Activated CD4-positive, alpha-beta T cell treated with anti-CD3 and anti-CD28 coated beads, Interleukin-2, amount 50 U/mL, for 16 hours (primary cell): Measurements from ENCODE around the gene ARHGAP28.
"Not testable (repeated sequence)": the region's sequence is repeated elsewhere in the genome, so short reads cannot be mapped to it uniquely, and the experiment has no call there.

Experiments
- DNase-seq: peaks from one replicate; pipeline ENCODE4 v3.0.0-alpha.2; 2020

Gene ARHGAP28

DNA sequence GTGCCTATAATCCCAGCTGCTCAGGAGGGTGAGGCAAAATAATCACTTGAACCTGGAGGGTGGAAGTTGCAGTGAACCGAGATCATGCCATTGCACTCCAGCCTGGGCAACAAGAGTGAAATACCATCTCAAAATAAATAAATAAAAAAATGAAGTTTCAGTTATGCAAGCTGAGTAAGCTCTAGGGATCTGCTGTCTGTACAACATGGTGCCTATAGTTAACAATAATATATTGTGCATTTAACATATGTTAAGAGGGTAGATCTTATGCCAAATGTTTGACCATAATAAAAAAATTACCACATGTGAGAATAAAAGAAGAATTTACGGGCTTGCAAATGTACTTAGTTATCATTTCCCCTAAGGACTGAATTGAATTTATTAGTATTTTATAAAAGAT, 208.9 kb downstream of the ARHGAP28 start:
- DNase-seq = not testable (repeated sequence)

DNA sequence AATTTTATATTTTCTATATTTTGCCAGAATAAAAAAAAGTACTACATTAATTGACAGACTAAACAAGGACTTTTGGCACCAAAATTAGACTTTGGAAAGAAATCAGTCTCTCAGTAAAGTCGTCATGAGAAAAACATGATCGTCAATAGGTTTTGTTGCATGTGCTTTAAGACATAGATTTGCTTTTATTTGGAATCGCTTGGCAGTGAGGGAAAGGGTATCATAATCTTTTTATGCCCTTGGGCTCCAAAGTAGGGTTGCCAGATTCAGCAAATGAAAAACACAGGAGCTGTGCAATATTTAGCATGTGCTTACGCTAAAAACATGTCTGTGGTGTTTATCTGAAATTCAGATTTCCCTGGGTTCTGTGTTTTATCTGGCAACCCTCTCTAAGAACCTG, 210.5 kb downstream of the ARHGAP28 start:
- no peak for DNase-seq

DNA sequence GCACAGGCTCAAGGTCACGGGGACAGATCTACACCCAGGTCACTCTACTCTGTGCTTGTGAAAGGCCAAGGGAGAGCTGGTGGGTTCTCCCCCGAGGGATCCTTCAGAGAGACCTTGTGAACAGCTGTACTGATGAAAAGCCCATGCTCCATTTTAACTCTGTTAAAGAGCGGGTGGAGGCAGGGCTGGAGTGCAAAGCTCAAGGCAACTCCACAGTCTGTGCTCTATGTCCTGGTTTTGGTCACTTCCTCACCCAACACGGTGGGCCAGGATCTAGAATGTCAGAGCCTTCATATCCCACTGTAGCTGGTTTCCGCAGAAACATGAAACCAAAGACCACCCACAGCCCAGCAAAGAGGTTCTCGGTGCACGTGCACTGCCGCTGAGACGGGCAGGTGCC, 210.9 kb downstream of the ARHGAP28 start:
- no peak for DNase-seq

DNA sequence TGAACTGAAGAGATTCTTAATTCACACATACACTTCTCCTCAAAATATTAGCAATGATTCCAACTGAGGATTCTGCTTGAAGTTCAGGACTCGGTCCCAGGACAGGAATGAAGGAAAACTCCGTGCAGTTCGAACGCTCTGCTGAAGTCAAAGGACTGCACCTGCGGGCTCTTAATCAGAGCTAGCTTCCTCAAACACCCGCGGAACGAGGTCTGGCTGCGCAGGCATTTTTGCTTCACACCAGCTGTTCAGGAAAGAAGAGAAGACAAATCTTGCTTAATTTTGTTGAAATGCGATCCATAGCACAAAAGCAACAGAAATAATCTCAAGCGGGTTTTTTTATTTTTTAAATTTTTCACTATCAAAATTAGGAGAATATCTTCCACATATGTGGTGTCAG, 212.5 kb downstream of the ARHGAP28 start:
- no peak for DNase-seq

DNA sequence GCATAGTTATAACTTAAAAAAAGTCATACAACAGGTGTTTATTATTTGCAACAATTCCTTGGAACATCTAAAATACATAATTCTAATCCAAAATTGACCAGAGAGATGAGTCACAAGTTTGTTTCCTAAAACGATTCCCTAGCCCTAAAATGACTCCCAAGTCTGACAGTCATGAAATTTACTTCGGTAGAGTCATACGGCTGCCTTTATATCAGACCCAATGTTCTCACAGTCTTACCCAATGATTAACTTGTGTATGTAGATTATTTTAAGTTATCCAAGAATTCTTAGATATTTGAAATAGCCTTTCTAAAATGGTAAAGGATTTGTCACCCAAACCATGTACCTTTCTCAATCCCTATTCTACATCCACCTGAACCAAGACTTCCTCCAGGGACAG, 213.2 kb downstream of the ARHGAP28 start:
- DNase-seq = no peak

DNA sequence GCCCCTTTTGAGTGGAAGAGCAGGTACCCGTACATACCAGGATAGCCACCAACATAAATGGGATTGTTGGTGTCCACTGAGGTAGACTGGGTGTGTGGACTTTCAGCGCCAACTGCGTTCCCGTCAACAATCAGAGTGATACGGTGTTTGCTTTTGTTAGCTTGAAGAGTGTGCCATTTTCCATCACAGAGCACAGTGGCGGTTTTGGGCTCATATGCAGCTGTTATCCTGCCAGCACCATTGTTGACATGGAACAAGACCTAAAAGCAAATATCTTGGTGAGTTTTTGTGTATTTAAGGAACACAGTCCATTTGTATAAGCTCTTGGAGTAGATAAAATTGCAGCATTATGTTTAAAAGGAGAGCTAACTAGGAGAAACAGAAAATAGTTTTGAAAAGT, 213.6 kb downstream of the ARHGAP28 start:
- no peak for DNase-seq

DNA sequence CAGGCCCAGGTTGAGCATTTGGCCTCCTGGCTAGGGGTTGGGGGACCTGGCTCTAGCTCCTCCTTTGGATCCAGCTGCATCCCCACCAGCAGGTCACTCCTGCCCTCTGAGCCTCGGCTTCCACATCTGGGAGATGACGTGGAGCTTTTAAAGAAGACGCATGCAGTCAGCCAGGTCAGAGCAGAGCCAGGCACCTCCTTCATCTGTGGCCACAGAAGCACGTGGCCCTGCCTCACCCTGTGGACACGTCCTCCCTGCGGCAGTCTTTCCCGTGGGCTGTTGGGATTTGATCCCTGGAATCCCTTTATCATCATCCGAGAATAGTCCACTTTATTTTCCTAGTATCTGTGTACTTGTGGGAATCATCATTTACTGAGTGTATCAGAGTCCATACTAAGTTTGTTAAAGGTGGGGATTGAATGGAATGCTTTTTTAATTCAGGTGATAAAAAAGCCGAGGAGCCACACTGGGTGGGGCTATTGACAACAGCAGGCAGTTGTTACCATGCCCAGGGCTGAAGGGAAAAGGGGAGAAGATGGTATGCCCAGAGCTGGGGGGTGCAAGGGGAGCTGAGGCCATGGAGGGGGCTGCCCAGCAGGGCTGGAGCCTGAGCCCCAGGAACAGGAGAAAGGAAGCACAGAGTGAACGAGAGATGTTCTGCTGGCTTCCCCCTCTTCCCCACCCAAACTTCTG, 218.0 kb downstream of the ARHGAP28 start:
- no peak for DNase-seq

DNA sequence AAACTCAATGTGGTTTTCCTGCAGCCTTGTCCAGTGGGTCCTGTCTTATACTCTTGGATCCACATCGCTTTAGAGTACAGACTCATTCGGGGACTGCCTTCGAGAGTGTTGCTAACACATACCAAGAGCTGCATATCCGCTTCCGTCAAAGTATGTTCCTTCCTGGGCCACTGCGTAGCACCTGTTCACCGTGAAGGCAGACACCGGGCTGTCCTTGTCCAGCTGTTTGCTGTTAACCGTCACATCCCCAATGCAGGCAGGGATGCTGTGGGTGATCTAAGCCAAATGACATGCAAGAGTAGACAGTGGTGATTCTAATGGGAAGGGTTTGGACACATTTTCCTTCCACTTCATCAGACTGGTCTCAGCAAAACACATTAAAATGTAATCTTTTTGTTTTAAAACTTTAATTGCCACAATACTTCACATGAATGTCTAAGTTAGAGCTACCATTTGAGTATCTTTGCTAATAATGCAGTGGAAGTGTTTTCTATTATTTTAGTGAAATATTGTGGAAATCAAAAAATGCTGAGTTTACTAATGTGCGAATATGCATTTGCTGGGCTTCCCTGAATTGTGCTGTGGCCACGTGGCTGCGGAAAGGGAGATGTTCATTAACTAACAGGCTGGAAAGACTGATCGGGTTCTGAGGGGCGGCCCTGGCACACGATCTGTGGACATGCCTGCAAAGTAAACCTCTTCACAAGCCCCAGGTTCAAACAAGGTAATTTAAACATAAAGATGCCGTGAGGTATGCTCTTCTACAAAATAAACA, 219.0 kb downstream of the ARHGAP28 start:
- DNase-seq = no peak

DNA sequence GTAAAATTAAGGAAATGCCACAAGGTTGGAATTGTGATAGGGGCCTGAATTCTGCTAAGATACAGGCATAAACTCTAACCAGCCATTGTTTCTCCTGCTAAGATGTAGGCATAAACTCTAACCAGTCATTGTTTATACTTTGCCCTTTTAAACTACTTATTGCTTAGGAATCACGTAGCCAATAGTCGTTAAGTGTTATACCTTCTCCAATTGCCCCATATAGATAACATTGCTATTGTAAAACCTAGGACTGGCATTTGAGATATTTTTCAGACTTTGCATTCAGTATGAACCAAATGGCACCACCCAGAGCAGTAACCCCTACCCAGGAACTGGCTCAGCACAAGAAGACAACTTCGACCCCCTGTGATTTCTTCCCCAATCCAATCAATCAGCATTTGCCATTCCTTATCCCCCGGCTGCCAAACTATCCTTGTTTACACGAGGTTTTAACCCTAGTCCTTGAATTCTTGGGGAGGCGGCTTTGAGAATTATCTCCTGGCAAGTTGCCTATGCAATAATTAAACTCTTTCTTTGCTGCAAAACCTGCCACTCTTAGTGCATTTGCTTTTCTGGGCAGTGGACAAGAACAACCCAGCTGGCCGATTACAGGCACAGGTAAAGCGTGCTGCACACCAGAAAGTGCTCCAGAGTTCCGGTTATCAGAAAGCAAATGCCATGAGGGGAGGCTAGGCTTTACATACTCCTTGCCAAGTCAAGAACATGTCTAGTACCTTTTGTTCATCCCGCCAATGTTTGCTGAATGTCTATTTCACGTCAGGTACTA, 220.5 kb downstream of the ARHGAP28 start:
- DNase-seq = no peak

DNA sequence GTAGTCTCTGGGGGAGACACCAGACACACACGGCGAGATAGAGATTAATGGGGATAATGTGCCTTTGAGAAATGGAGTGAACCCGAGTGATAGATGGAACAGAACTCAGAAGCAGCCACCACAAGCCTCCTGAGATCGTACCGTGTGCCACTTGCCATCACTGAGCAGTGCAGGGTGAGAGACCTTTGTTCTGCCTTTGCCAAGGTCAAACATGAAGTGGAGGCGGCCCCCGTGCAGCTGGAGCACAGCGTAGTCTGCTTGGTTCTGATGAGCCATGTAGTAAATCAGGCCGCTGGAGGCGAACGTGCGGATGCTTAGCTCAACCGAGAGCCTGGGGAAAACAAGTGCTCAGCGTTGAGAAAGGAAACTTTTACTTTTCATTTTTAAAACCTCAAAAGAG, 221.1 kb downstream of the ARHGAP28 start:
- DNase-seq = no peak

DNA sequence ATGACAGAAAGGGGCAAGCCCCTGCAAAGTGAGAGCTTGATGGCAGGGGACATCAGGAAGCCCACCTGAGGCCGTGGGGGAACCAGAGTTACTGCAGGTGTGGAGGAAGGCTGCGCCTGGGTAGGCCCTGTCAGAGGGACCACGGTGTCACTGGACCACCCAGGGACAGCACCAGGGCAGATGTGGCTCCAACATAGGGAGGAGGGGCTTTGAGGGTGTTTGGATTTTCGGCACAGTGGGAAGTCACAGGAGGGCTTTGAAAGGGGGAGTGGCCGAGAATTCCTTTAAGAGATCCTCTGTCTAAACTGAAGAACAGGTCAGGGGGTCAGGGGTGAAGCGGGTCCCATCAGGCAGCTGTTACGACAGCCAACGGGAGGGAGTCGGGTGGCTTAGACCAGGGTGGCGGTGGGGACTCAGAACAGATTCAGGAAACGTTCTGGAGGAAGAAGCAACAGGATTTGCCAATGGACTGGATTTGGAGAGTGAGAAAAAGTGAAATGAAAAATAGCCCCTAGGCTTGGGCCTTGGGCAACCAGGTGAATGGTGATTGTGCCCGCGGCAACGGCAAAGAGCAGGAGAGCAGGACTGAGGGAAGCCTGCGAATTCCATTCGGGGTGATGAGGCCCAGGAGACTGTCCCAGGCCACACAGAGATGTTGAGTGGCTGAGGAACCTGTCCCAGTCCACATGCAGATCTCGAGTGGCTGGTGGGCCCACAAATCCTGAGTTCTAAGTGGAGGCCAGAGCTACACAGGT, 222.0 kb downstream of the ARHGAP28 start:
- no peak for DNase-seq

DNA sequence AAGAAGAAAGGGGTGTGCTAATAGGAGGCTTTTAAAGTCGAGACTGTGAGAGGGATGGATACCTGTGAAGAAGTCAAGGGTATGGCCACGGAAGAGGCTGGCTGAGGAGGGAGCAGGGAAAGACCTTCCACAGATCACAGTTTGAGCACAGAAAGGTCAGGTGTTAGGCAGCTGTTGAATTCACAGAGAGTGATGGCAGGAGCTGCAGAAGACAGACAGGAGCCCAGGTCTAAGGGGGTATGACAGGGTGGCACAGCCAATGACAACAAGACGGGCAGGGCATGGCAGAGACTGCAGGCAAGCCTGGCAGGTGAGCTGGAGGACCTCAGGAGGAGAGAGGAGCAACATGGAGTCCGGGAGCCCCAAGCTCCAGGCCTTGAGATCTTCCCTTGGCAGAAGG, 225.0 kb downstream of the ARHGAP28 start:
- DNase-seq = no peak

DNA sequence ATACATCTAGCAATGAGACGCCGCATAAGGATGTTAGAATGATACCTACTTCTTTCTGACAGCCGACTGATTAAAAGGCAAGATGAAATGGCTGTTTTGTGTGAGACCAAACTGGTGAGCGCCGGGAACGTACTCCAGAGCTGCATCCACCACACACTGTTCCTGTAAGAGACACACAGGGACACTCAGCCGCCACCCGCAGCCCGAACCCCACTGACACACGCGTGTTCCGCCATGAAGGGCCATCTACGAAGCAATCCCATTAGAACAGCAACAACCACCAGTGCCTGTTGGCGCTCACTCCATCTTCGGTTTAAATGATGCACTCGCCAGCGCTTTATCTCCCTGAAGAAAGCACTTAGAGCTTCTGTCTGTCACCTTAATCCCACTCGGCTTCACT, 225.8 kb downstream of the ARHGAP28 start:
- DNase-seq = no peak

DNA sequence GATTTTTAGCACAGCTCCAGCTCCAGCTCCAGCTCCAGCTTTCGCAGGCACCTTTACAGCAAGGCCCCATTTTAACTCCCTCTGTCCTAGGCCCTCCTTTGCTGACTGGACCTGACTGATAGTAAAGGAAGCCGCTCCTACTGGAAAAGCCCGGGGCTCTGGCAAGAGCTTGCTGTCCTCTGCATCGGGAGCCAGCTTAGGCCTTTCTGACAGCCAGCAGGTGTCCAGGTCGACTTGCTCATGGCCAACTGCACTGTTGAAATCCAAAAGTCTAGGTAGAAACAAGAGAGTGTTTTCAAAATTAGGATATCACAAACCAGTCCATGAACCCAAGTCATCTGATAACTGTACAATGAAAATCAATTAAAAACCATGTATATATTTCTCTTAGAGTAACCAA, 227.0 kb downstream of the ARHGAP28 start:
- DNase-seq = no peak

DNA sequence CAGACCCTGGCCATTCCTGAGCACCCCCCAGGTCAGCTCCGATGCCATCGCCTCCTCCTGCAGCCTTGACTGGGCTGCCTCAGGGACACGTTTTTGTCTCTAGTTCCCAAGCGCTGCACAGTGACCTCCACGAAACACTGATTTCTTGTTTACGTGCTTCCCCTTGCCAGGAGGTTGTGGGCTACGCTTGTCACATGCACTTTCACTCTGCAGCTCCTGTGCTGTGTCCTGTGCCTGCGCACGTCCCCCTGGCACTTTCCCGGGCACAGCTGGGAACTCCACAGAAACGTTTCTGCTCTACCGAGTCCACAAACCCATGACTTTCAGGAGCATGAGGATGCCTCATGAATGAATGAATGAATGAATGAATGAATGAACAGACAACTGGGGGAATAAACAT, 227.5 kb downstream of the ARHGAP28 start:
- DNase-seq = no peak

DNA sequence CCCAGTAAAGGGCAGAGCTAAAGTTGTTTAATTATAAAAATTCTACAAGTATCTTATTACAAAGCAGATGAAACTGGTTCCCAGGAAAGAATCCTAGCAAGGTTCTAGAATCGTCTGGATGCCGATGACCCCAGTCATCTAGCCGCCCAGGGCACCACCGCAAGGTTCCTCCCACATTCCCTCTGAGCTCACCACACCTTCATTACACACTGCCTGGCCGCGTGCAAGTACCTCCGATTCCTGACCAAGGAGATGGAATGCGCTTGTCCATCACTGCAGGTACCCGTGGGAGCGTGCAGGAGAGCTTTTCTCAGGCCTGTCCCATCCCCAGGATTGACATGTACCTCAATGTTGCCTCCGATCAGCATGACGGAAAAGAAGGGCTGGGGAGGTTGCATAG, 229.6 kb downstream of the ARHGAP28 start:
- no peak for DNase-seq

DNA sequence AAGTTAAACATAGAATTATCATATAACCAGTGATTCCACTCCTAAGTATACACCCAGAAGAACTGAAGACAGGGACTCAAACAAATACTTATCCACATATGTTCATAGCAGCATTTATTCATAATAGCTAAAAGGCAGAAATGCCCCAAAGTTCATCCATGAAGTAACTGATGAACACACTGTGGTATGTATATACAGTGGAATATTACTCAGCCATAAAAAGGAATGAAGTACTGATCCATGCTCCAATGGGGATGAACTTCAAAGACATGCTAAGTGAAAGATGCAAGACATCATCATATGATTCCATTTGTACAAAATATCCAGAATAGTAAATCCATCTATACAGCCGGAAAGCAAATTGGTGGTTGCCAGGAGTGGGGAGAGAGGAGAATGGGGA, 230.6 kb downstream of the ARHGAP28 start:
- DNase-seq = no peak

DNA sequence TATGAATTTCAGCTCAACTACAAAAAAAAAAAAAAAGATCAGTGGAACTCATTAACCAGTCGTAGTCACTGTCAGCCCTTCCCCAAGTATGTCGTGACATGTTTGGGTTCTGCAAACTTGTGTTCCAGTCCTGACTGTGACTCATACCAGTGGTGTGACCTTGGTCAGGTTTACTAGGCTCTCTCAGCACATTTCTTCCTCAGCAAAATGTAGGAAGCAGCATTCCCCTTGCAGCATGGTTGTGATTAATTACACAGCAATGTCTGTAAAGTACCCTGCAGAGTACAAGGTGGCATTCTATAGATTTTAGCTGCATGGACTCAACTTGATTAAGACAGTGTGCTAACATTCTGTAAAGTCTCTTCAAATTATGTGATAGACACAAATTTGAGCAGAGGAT, 231.1 kb downstream of the ARHGAP28 start:
- DNase-seq = no peak

DNA sequence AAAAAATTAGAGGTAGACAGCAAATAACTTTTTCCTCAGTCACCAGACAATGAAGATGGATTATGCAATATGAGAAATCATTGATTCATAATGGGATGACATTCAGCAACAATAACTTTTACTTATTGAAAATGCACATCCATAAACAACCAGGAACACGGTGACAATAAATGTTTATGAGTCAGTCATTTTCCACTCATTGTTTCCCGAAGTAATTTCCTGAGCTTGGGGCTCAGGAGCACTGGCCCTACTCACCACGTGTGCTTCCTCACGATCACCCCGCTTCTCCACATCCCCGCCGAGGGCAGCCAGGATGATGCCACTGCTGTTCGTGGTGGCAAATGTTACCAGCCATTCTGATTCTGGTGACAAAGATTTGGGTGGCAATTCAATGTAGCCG, 231.8 kb downstream of the ARHGAP28 start:
- DNase-seq = no peak

DNA sequence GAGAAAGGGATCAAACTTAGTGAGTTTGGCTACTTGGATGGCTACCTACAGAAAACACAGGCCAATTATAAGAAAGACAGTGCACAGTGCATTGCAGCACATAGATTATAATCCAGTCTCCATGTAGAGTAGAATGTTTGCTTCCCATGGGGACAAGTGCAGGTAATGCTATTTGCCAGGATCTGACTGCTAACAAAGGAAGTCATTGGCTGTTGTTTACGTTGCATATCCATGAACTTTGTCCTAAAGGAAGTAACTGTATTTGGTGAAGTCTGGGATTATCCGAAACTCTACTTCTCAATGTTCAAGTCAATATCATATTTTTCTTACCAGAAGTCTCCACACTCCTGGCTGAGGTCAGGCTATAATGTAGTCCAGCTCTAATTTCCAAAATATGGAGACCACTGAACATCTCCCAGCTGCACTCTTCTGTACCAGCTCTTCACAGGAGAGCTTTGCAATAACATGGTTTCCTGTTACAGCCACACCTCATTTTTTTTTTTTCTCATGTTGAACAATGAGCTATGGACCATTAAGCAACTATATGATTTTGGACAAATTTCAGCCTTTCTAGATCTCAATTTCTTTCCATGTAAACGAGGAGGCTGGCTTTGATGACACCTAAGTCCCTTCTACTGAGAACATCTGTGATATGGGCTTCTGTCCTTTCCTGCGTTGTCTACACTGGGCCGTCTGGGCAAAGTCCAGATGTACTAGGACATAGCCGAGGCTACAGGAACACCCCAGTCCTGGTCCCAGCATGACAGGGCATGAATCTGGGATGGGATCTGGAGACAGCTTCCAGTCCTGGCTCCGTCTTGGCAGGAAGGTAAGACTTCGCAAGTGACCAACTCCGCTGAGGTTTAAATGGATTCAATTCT, 233.3 kb downstream of the ARHGAP28 start:
- no peak for DNase-seq

DNA sequence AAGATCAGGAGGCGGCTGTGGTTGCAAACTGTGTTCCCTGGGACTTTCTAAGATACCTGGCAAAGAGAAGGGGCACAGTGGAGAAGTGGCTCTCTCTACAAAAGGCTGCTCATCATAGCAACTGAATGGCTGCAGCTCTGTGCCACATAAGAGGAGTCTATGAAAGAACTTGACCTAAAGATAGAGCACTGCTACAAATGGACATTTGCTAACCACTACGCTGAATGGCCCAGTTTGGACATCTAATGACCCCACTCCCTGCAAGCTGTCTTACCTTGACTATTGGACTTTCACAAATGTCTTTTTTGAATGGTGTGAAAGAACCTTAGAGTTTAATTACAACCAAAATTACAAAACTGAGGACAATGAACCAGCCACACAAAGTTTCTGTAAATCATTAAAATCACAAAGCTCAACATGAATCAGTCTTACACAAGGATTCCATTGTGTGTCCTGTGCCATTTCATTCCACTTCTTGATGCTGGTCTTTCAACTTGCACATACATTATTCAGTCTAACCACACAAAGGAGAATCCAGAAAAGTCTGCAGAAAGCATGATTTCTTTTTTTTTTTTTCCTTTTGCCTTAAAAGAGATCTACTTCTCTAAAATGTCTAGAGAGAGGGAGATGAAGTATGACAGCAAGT, 234.1 kb downstream of the ARHGAP28 start:
- DNase-seq = no peak
